ENCODE data around the gene HORMAD2.
A peak's percentile ranks its signal among the peaks of the same experiment; 100 is the strongest.

HORMAD2 gene

DNA sequence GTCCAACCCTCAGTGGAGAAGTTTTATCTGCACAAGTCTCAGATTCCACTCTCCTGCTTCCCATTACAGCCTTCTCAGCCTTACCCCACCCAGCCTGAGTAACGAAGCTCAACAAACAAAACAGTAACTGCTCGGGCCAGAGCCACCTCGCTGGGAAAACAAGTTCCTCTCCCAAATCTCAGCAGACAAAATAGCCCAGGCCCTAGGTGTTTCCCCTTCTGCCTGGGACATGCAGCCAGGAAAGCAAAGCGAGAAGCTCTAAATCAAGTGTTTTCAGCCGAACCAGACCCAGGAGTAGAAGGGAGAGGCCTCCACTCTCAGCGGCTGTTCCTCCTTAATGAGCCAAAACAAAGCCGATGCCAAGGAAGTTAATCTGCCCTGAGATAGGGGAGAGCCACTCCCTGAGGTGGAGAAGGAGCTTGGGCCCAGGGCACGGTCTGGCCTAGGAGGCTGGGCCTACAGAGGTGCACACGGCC is 122.3 kb downstream of the HORMAD2 start:
- no peaks in the 10 kb centered on the region; the same call in 1 of the 2 replicates for H3K36me3 ChIP-seq (ENCODE audit: insufficient read depth, low read length)
- no peaks in the 10 kb centered on the region for H3K9me3 ChIP-seq (ENCODE audit: control insufficient read depth, insufficient read depth, low read length)
- no peak overlapping the region for H3K9ac ChIP-seq (ENCODE audit: low read depth, low read length)
- peaks cover 13% of the 10 kb centered on the region for H3K4me1 ChIP-seq (ENCODE audit: insufficient read depth, low read length)

DNA sequence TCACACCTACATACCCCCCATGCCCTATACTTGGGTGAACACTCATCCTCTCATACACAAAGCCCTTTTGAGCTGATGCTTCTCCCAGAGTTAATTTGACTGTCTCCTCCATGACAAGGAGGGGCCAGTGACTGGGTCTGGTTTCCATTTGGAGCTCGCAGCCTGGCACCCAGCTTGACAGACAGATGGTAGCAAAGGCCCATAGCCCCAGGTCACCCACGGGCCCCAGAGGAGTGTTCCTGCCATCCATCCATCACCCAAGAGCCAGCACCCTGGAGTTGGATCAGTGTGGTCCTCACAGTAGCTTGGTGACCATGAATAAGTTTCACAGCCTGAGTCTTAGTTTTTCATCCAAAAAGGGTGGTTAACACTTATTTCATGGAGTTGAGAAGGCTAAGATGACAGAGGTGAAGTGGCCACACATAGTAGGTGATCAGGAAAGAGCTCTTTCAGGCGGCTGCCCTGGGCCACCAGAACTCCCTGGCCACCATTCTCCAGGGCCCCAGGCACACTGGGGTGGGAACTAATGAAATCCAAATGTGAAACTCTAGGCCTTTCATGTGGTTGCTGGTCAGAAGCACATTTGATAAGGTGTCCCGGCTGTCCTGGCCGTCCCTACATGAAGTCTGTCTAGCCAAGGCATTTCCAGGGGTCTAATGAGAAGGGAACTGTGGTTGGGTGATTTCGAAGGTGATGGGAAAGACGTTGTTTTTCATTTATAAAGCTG is 123.9 kb downstream of the HORMAD2 start:
- Histone ChIP-seq H3K36me3 (ENCODE audit: insufficient read depth, low read length) (no peaks in the 10 kb centered on the region; the same call in 1 of the 2 replicates), H3K4me1 (ENCODE audit: insufficient read depth, low read length) (peaks cover 20% of the 10 kb centered on the region; the same call in 1 of the 2 replicates), H3K9ac (ENCODE audit: low read depth, low read length) (no peak overlapping the region), H3K9me3 (ENCODE audit: control insufficient read depth, insufficient read depth, low read length) (no peaks in the 10 kb centered on the region)

DNA sequence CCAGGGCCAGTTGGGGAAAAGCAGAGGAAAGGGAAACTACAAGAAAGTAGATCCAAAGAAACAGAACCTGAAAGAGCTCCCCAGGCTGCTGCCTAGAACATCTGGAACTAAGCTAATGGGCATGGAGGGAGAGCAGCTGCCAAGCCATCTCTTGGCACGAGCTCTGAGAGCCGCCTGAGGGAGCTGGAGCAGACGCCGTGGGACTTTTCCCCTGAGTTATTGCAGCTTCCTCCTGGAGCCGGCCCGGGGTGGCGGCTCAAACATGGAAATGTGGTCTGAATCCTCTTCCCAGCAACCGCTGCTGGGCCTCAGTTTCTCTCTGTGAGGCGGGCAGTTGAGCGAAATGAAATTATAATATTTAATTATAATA is 124.5 kb downstream of the HORMAD2 start:
- H3K9me3 ChIP-seq (ENCODE audit: control insufficient read depth, insufficient read depth, low read length): no peaks in the 10 kb centered on the region
- no peaks in the 10 kb centered on the region; the same call in 1 of the 2 replicates for H3K36me3 ChIP-seq (ENCODE audit: insufficient read depth, low read length)
- peaks cover 26% of the 10 kb centered on the region; the same call in 1 of the 2 replicates for H3K4me1 ChIP-seq (ENCODE audit: insufficient read depth, low read length)
- no peak overlapping the region for H3K9ac ChIP-seq (ENCODE audit: low read depth, low read length)

DNA sequence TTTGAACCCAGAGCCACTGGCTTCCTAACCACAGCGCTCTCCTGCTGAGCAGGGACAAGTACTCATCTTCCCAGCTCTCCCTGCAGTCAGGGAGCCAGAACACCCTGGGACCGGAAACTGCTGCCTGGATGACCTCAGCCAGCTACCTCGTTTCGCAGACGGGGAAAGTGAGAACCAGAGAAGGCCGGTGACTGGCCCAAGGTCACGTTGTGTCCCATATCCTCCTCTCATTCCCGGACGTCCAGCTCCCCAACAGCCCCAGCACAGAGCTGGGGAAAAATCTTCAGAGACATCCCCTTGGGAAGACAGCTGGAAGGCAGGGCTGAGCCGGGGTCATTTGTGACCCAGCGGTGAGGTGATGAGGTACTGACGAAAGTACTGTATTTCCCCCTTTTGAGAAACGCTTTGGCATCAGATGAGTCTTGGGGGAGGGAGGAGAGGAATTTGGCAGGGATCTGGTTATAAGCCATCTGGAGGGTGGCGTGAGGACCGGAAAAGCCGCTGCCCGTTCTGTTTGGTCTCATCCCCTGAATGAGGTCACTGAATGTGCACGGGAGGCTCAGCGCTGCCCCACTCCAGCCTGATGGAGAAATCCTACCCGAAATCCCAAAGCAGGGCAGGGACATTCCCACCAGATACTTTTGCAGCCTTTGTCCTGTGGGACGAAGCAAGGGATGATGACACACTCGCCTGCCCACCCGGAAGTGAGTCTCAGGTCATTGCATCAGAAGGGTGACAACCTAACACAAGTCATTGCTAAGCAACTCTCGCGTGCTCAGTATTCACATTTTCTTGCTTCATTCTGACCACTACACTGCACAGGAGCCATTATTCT is 125.2 kb downstream of the HORMAD2 start:
- Histone ChIP-seq H3K9ac (ENCODE audit: low read depth, low read length) (no peak overlapping the region), H3K9me3 (ENCODE audit: control insufficient read depth, insufficient read depth, low read length) (no peaks in the 10 kb centered on the region), H3K4me1 (ENCODE audit: insufficient read depth, low read length) (peaks cover 31% of the 10 kb centered on the region; the same call in 1 of the 2 replicates), H3K36me3 (ENCODE audit: insufficient read depth, low read length) (no peaks in the 10 kb centered on the region; the same call in 1 of the 2 replicates)

DNA sequence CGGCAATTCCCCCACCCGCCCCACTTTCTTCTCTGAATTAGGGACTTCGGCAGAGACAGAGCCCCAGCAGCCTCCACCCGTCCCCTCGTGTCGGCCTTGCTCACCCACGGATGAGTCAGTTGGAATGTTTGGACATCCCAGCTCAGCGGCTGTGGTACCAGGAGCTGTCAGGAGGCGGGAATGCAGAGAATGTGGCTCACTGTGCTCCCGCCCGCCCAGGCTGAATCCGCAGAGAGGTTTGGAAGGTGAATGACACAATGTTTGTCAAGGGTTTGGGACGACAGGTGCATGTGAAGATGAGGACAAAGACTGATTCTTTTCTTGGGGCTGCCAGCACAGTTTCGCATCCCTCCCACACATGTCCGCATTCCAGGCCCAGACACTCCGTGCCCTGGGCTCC is 126.7 kb downstream of the HORMAD2 start:
- Histone ChIP-seq H3K9ac (ENCODE audit: low read depth, low read length) (no peak overlapping the region), H3K36me3 (ENCODE audit: insufficient read depth, low read length) (no peaks in the 10 kb centered on the region; the same call in 1 of the 2 replicates), H3K9me3 (ENCODE audit: control insufficient read depth, insufficient read depth, low read length) (no peaks in the 10 kb centered on the region), H3K4me1 (ENCODE audit: insufficient read depth, low read length) (peaks cover 31% of the 10 kb centered on the region; the same call in 1 of the 2 replicates)

DNA sequence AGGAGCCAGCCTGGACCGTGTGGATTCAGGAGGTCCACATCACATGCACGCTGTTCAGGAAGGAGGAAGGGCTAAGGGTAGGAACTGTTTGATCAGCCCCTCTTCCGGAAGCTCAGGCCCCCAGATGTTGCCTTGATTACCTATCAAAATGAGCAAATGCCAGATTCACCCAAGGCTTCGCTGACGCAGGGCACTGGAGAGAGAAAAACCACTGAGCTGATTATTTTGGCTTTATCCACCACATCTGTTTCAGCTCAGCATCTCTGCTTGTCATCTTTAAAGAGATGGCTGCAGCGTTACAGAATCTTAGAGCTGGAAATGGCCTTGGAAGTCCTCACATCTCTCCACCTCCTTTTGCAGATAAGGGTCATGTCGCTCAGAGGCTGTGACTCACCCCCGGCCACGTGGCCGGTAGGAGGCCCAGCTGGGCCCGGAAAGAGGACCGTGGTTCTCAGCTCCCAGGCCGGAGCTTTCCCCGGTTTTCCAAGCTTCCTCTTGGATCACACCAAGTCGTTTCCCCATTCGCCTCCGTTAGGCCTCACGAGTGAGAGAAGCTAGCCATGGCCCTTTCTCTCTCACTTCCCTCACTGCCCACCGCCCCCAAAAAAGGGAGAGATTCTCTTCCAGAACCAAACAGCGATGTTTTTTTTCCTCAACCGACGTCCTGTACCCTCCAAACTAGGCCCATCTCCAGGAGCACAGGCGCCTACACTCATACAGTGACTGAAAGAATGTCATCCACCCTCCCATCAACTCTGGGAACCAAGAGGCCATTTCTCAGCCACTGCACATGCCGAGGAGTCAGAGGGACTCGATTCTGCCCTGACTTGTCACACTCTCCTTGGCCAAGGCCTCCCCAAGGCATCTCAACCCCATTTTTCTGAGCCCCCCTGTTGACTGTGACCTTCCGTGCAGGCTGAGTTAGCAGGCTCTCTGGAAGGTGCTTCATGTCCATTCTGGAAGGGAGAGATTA is 128.7 kb downstream of the HORMAD2 start:
- Histone ChIP-seq H3K4me1 (ENCODE audit: insufficient read depth, low read length) (peaks cover 40% of the 10 kb centered on the region; the same call in 1 of the 2 replicates), H3K36me3 (ENCODE audit: insufficient read depth, low read length) (no peaks in the 10 kb centered on the region), H3K9me3 (ENCODE audit: control insufficient read depth, insufficient read depth, low read length) (no peaks in the 10 kb centered on the region), H3K9ac (ENCODE audit: low read depth, low read length) (no peak overlapping the region)

DNA sequence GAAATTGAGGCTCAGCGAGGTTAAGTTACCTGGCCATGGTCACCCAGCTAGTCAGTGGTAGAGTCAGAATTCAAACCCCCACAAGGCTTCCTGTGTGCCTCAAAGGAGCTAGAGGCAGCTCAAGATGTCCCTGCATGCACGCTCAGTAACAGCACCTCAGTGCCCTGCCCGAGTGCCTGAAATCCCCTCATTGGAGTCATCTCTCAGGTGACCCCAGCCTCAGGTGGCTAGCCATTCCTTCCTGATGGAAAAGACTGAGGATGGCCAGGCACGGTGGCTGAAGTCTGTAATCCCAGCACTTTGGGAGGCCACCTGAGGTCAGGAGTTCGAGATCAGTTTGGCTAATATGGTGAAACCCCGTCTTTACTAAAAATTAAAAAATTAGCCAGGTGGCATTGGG is 129.4 kb downstream of the HORMAD2 start:
- H3K9ac ChIP-seq (ENCODE audit: low read depth, low read length): no peak overlapping the region
- H3K4me1 ChIP-seq (ENCODE audit: insufficient read depth, low read length): peaks cover 45% of the 10 kb centered on the region; the same call in 1 of the 2 replicates
- no peaks in the 10 kb centered on the region for H3K9me3 ChIP-seq (ENCODE audit: control insufficient read depth, insufficient read depth, low read length)
- H3K36me3 ChIP-seq (ENCODE audit: insufficient read depth, low read length): no peaks in the 10 kb centered on the region

DNA sequence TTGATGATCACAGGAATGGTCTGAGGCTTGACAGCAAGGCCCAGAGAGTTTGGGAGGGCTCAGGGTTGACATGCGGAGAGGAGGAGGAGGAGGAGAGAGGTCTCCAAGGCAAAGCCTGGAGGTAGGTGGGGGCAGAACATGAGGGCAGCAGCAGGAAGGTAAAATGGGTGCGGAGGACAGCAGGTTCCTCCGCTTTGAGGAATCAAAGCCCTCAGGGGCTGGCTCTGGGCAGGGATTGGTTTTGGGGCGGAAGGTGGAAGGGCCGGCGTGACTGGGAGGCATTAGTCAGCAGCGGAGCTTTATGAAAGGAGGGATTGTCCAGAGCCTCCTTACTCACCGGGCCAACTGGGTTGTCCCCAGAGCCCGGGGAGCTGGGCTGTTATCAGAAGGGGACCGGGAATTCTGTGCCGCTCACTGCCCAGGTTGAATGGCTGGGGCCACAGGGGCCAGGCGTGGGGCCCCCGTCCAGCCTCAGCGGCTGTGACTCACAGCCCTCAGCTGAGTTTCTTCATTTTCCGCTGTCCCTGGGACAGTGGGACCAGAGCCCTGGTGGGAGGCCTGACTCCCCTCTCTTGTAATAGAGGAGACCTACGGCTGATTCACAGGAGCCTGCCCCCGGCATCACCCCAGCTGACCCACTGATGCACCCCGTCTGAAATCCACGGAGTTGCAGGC is 130.1 kb downstream of the HORMAD2 start:
- Histone ChIP-seq H3K36me3 (ENCODE audit: insufficient read depth, low read length) (no peaks in the 10 kb centered on the region), H3K9ac (ENCODE audit: low read depth, low read length) (no peak overlapping the region), H3K9me3 (ENCODE audit: control insufficient read depth, insufficient read depth, low read length) (no peaks in the 10 kb centered on the region), H3K4me1 (ENCODE audit: insufficient read depth, low read length) (peaks cover 45% of the 10 kb centered on the region)

DNA sequence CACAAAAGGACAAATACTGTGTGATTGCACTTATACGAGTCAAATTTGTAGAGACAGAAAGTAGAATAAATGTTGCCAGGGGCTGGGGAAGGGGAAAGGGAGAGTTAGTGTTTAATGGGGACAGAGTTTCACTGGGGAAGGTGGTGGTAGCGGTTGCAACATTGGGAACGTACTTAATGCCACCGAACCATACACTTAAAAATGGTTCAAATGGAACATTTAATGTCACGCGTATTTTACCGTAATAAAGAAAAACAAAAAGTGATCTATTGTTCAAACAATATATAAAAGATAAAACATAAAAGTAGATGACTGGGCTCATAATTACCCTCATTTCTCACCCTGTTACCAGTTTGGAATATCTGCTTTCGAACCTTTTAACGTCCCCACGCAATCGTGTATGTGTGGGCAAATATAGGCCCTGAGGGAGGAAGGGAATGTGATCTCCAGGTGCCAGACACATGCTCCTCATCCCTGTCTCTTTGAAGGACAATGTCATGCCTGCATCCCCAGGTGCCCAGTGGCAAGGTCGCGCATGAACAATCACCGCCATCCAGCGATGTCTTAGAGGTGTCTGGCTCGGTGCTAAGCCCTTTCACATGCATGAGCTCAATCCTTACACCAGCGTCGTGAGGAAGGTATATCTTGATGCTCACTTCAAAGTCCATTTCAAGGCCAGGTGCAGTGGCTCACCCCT is 131.0 kb downstream of the HORMAD2 start:
- H3K4me1 ChIP-seq (ENCODE audit: insufficient read depth, low read length): peaks cover 42% of the 10 kb centered on the region
- H3K36me3 ChIP-seq (ENCODE audit: insufficient read depth, low read length): no peaks in the 10 kb centered on the region
- H3K9me3 ChIP-seq (ENCODE audit: control insufficient read depth, insufficient read depth, low read length): no peaks in the 10 kb centered on the region
- no peak overlapping the region for H3K9ac ChIP-seq (ENCODE audit: low read depth, low read length)

DNA sequence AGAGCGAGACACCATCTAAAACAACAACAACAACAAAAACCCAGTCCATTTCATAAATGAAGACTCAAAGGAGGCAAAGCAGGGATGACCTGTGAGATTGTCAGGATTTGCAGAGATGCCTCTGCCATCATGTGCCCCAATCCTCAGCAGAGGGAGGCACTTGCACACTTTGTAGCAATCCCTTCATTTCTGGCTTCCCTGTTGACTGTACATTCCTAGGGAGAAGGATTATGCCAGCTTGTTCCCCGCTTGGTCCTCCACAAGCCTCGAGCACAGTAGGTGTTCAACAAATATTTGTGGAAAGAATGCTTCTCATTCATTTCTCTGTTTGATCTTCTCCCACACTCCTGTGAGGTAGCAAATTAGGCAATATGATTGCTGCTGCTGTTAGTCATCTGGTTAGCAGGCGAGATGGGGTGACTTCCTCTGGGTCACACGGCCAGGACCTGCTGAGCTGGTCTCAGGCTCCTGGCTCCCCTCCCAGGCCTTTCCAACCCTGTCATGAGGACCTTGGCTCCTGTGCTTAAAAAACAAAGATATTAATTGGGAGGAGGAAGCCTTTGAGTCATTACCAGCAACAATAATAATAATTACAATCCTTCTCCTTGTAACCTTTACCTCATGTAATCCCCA is 132.2 kb downstream of the HORMAD2 start:
- H3K36me3 ChIP-seq (ENCODE audit: insufficient read depth, low read length): no peaks in the 10 kb centered on the region
- H3K9me3 ChIP-seq (ENCODE audit: control insufficient read depth, insufficient read depth, low read length): no peaks in the 10 kb centered on the region
- H3K4me1 ChIP-seq (ENCODE audit: insufficient read depth, low read length): peaks cover 37% of the 10 kb centered on the region
- H3K9ac ChIP-seq (ENCODE audit: low read depth, low read length): no peak overlapping the region

DNA sequence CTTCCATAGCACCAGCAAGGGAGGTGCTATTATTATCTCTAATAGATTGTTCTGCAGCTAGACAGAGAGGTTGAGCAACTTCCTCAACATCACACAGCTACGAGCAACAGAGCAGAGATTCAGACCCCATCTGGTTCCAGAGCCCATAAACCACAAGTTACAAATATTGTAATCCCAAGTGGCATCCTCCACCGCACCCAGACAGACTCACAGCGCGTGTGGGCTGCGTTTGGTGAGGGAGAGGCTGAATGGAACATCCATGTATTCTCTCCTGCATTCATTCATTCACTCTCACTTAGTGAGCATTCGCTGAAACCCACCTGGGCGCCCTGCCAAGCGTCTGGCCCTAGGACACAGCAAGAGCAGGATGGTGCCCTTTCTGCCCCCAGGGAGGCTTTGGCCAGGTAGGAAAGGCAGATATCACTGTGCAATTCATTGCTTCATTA is 132.8 kb downstream of the HORMAD2 start:
- Histone ChIP-seq H3K36me3 (ENCODE audit: insufficient read depth, low read length) (no peaks in the 10 kb centered on the region), H3K9me3 (ENCODE audit: control insufficient read depth, insufficient read depth, low read length) (no peaks in the 10 kb centered on the region), H3K9ac (ENCODE audit: low read depth, low read length) (no peak overlapping the region), H3K4me1 (ENCODE audit: insufficient read depth, low read length) (peaks cover 37% of the 10 kb centered on the region)

DNA sequence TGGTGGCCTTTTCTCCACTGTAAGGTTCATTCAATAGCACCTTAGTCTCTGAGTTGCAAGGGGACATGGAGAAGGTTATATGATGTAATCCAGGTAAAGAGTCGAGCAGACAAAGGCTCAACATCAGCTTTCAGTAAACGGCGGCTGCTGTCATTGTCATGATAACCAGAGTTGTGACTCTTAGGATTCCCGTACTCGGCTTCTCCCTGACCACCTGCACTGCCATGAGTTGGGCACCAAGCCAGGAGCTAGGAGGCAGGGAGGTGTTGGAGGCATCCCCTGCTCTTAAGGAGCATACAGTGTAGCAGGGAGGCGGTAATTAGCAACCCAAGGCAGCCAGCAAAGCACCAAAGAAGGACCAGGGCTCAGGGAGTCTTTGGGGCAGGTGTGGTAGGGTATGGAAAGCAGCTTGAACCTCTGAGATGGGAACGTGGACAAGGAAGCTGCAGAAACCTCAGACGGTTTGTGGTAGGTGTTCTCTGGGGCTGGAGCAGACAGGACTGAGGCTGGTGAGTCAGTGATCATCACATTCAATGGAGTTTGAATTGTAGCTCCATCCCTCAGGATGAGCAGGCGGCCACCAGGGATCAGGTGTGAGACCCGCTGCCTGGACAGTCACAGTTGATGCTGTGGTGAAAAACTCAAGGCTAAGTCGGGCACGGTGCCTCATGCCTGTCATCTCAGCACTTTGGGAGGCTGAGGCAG is 134.6 kb downstream of the HORMAD2 start:
- Histone ChIP-seq H3K9ac (ENCODE audit: low read depth, low read length) (peak overlapping the region; percentile 22; the same call in 1 of the 2 replicates), H3K36me3 (ENCODE audit: insufficient read depth, low read length) (no peaks in the 10 kb centered on the region), H3K4me1 (ENCODE audit: insufficient read depth, low read length) (peaks cover 26% of the 10 kb centered on the region), H3K9me3 (ENCODE audit: control insufficient read depth, insufficient read depth, low read length) (no peaks in the 10 kb centered on the region)
